ENCODE results near the gene ZNF562.
A peak's percentile ranks its signal among the peaks of the same experiment; 100 is the strongest.
"Not testable (repeated sequence)": the region's sequence is repeated elsewhere in the genome, so short reads cannot be mapped to it uniquely, and the experiment has no call there.

The ZNF562 gene

DNA sequence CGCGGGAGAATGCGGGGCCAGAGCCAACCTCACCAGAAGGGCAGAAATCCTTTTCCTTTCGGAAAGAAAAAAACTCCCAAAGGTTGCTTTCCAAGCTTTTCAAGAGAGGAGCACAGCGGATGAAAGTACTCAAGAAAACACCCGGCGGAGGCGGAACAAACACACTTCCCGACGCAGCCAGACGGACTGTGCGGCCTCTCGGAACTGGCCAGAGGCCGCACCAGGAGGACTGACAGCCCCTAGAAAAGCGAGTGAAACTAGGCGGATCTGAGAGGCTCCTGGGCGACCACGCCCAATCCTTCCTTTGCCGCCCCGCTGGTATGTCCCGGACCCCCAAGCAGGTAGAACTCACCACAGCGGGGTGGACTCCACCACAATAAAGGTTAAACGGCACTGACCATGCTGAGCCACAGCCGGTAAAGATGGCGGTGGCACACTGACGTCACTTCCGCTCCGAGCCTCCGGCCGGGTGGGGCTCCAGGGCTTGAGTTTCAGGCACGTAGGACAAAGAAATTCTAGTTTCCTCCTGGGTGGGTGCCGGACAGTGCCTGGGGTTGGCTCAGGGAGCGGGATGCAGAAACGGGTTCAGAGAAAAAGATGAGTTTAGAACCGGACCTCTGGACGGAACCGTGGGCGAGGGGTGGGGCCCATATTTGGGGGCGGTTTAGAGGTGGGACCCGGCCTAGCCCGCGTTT, at the start of gene ZNF562:
ZNF562 (minus strand) TSS at position 438 of the 695 bp plus-strand sequence. CDS start 14,356 bp downstream, outside the sequence.
- DNase-seq (ENCODE audit: low read depth): peak; percentile 36

GRCh38 chr19:9724157-9724556, 49.3 kb upstream of the ZNF562 start:
- DNase-seq (ENCODE audit: low read depth): no peak

- no peak for DNase-seq (ENCODE audit: low read depth)
These were observed 47.0 kb upstream of the ZNF562 start for GRCh38 chr19:9721861-9722260.

GRCh38 chr19:9720541-9720940, 45.6 kb upstream of the ZNF562 start:
- no peak for DNase-seq (ENCODE audit: low read depth)

- no peak for DNase-seq (ENCODE audit: low read depth)
These were observed 36.9 kb upstream of the ZNF562 start for GRCh38 chr19:9711815-9712214.

GRCh38 chr19:9709305-9709704, 34.4 kb upstream of the ZNF562 start:
- DNase-seq (ENCODE audit: low read depth): no peak

DNA sequence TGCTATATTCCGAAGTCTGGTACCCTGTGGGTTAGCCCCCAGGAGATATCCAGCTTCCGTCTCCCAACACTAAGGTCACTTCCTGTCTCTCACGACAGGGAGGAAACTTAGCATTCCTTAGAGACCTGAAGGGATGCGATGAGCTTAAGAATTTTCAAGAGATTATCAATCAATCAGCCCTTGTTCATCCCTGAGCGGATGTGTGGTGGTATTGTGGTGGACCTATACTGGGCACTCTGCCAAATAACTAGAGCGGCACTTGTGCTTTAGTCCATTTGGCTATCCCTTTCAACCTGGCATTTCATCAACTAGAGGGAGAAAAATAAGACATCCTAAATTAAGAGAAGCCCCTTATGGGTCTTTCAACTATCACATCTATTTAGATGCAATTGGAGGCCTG, 30.9 kb upstream of the ZNF562 start:
- no peak for DNase-seq (ENCODE audit: low read depth)

DNA sequence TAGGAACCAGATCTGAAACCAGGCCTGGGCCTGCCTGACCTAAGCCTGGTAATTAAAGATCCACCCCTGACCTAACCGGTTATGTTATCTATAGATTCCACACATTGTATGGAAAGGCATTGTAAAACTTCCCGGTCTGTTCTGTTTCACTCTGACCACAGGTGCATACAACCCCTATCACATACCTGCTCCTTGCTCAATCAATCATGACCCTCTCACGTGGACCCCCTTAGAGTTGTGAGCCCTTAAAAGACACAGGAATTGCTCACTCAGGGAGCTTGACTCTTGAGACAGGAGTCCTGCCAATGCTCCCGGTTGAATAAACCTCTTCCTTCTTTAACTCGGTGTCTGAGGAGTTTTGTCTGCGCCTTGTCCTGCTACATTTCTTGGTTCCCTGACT, 27.3 kb upstream of the ZNF562 start:
- no peak for DNase-seq (ENCODE audit: low read depth)

DNA sequence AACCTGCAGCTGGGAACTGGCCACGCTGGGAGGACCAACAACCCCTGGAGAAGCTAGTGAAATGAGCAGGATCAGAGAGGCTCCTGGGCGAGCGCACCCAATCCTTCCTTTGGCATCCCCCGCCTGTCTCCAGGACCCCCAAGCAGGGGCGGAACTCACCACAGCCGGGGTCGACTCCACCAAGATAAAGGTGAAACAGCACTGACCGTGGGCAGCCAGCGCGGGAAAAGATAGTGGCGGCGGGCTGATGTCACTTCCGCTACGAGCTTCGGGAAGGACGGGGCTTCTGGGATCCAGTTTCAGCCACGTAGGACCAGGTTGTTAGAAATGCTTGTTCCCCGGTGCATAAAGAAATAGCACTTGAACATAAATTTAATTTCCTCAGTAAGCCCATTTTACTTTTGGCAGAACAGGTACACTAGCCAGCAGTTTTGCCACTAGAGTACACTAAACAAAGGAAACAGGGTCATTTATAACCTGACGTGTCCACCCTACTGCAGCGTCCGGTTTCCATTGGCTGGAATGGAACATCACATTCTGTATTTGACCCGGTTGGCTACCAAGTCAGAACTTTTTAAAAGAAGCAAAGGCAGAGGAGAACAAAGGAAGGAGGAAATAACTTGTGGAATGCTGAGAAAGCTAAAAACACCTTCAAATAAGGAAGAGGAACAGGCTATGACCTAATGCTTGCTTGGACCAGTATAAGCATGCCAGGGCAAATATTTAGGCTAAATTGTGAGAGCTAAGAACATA, 25.5 kb upstream of the ZNF562 start:
- no peak for DNase-seq (ENCODE audit: low read depth)

DNA sequence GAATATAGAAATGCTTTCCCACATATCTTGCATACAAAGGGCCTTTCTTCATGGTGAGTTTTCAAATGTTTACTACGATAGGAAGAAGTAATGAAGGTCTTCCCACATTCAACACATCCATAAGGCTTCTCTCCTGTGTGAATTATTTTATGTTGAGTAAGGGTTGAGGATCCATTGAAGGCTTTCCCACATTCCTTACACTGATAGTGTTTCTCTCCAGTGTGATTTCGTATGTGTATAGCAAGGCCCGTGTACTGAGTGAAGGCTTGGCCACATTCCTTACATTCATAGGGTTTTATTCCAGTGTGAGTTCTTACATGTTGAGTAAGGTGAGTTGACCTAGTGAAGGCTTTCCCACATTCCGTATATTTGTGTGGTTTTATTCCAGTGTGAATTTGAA, 15.4 kb upstream of the ZNF562 start:
- DNase-seq (ENCODE audit: low read depth): not testable (repeated sequence)

DNA sequence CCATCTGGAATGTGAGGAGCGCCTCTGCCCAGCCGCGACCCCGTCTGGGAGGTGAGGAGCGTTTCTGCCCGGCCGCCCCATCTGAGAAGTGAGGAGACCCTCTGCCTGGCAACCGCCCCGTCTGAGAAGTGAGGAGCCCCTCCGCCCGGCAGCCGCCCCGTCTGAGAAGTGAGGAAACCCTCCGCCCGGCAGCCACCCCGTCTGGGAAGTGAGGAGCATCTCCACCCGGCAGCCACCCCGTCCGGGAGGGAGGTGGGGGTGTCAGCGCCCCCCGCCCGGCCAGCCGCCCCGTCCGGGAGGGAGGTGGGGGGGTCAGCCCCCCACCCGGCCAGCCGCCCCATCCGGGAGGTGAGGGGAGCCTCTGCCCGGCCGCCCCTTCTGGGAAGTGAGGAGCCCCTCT, 5.1 kb upstream of the ZNF562 start:
- not testable (repeated sequence) for DNase-seq (ENCODE audit: low read depth)

DNA sequence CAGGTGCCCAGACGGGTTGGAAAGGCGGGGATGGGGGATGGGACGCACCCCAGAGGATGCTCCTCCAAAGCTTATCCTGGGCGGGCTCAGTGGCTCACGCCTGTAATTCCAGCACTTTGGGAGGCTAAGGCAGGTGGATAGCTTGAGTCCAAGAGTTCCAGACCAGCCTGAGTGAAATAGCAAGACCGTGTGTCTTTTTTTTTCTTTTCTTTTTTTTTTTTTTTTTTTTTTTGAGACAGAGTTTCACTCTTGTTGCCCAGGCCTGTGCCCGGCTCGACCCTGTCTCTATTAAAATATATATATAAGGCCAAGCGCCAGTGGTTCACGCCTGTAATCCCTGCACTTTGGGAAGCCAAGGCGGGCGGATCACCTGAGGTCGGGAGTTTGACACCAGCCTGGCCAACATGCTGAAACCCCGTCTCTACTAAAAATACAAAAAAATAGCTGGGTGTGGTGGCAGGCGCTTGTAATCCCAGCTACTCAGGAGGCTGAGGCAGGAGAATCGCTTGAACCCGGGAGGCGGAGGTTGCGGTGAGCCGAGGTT, 530 bp upstream of the ZNF562 start:
- DNase-seq (ENCODE audit: low read depth): not testable (repeated sequence)

- DNase-seq (ENCODE audit: low read depth): no peak
These were observed 813 bp downstream of the ZNF562 start for GRCh38 chr19:9673912-9674662.

- DNase-seq (ENCODE audit: low read depth): no peak
These were observed 2.0 kb downstream of the ZNF562 start for GRCh38 chr19:9672893-9673292.

GRCh38 chr19:9671655-9672054, 3.2 kb downstream of the ZNF562 start:
- no peak for DNase-seq (ENCODE audit: low read depth)

- no peak for DNase-seq (ENCODE audit: low read depth)
These were observed 6.4 kb downstream of the ZNF562 start for GRCh38 chr19:9668544-9668943.

DNA sequence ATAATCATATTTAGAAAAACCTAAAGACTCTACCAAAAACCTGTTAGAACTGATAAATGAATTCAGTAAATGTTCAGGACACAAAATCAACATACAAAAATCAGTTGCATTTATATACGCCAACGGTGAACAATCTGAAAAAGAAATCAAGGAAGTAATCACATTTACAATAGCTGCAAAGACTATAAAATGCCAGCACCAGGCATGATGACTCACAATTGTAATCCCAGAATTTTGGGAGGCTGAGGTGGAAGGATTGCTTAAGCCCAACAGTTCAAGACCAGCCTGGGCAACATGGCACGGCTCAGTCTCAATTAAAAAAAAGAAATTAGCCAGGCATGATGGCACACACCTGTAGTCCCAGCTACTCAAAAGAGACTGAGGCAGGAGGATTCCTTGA, 7.0 kb downstream of the ZNF562 start:
- no peak for DNase-seq (ENCODE audit: low read depth)

DNA sequence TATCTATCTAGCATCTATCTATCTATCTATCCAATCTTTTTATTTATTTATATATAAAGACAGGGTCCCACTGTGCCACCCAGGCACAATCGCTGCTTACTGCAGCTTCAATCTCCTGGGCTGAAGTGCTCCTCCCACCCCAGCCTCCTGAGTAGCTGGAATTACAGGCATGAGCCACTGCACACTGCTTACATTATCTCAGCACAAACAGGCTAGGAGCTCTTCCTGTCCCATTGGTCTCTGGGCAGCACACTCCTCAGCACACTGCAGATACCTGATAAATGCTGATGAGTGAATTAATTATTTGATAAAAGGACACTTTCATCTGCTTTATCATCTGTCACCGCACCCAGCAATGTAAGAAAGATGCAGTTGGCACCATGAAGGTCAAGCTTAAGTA, 16.1 kb downstream of the ZNF562 start:
- no peak for DNase-seq (ENCODE audit: low read depth)

DNA sequence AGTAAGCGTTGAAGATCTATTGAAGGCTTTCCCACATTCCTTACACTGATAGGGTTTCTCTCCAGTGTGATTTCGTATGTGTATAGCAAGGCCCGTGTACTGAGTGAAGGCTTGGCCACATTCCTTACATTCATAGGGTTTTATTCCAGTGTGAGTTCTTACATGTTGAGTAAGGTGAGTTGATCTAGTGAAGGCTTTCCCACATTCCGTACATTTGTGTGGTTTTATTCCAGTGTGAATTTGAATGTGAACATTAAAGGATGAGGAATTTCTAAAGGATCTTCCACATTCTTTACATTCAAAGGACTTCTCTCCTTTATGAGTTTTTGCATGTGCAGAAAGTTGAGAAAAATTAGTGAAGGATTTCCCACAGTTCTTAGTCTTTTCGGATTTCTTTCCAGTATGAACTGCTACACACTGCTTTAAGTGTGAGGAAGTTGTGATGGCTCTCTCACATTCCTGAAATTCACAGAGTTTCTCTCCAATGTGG, 21.8 kb downstream of the ZNF562 start:
- DNase-seq (ENCODE audit: low read depth): not testable (repeated sequence)

DNA sequence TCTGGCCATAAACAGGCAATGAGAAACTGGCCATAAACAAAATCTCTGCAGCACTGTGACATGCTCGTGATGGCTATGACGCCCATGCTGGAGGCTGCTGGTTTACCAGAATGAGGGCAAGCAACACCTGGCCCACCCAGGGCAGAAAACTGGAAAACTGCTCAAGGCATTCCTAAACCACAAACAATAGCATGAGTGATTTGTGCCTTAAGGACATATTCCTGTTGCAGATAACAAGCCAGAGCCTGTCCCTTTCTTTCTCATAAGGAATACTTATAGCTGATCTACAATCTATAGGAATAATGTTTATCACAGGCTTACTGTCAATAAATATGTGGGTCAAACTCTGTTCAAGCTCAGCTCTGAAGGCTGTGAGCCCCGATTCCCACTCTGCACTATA, 23.4 kb downstream of the ZNF562 start:
- not testable (repeated sequence) for DNase-seq (ENCODE audit: low read depth)

DNA sequence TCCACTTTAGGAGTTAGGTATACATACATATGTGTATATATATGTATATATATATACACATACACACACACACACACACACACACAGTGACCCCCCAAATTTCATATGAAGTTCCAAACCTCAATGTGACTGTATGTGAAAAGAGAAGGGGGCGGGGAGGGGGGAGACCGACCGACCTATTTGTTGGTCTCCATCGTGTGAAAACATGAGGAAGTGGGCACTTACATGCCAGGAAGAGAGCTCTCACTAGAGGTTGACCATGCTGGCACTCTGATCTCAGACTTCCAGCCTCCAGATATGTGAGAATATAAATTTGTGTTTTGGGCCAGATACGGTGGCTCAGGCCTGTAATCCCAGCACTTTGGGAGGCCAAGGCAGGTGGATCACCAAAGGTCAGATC, 24.6 kb downstream of the ZNF562 start:
- no peak for DNase-seq (ENCODE audit: low read depth)

- no peak for DNase-seq (ENCODE audit: low read depth)
These were observed 29.4 kb downstream of the ZNF562 start for GRCh38 chr19:9645472-9645871.
